GM12878 (cell line): ENCODE results near the gene WNT5A. TPM values are rescaled to one million over a fixed set of nuclear protein-coding genes. Genes with fewer than 3 reads are reported as not detected.

Experiments used
- ATAC-seq: fragments of 200-7000 bp; cut with Tn5 transposase; 3 replicates; pipeline ENCODE4 v1.9.1; 2020; ENCODE audit warnings: mild to moderate bottlenecking, moderate library complexity
- BruUV-seq: library from RNA; stranded (reverse); fragments of 400-500 nt; replicated peaks from 2 replicates; lab custom pipeline; 2021; lab: Mats Ljungman, UMichigan
- CTCF ChIA-PET: fragments of 300-600 bp; sonication (Branson Sonifier 250); formaldehyde crosslinking; extraction: SDS; loops from one replicate; lab custom pipeline; 2021; ENCODE audit warnings: inconsistent platforms; lab: Yijun Ruan, JAX
- POLR2A ChIA-PET: fragments of 350-600 bp; formaldehyde crosslinking; extraction: SDS; loops from one replicate; lab custom pipeline; 2021; ENCODE audit warnings: inconsistent platforms; lab: Charles Lee
- RAD21 ChIA-PET: fragments of 300-600 bp; sonication (Branson Sonifier 250); formaldehyde crosslinking; loops from one replicate; lab custom pipeline; 2023; ENCODE audit warnings: antibody characterized with exemption; ENCODE audit not compliant: unreplicated experiment; lab: Charles Lee
- SMC1A ChIA-PET: fragments of 300-600 bp; sonication (Branson Sonifier 250); formaldehyde crosslinking; loops from one replicate; lab custom pipeline; 2023; ENCODE audit not compliant: unreplicated experiment, uncharacterized antibody; lab: Charles Lee
- DNase-seq: peaks from one replicate; pipeline ENCODE4 v3.0.0-alpha.2; 2011; ENCODE audit warnings: low read depth, low spot score
- FAIRE-seq: peaks from 3 replicates; lab custom pipeline; 2011; peaks lifted over from hg19 to GRCh38; lab: Jason Lieb, UNC
- H2AFZ ChIP-seq: 2 replicates; pipeline ENCODE4 v1.6.0; 2011; ENCODE audit warnings: low read depth, low read length, control low read depth; ENCODE audit not compliant: control insufficient read depth
- H3K27ac ChIP-seq: 2 replicates; pipeline ENCODE4 v1.5.1; 2011; ENCODE audit warnings: control low read depth; ENCODE audit not compliant: control insufficient read depth, insufficient read depth
- H3K27me3 ChIP-seq, 2 experiments: replicated peaks in 1 of 2; 2 replicates each; pipeline versions ENCODE4 v1.6.0 to v1.6.1; 2011; ENCODE audit warnings: low read length in 1 of 2; ENCODE audit not compliant: control insufficient read depth in 2 of 2, insufficient read depth in 2 of 2
- H3K36me3 ChIP-seq, 2 experiments: 2 replicates each; pipeline ENCODE4 v1.5.1; 2011; ENCODE audit warnings: low read length in 1 of 2; ENCODE audit not compliant: control insufficient read depth in 2 of 2, insufficient read depth in 2 of 2
- H3K4me1 ChIP-seq: 2 replicates; pipeline ENCODE4 v1.6.1; 2011; ENCODE audit warnings: mild to moderate bottlenecking, low read length, moderate library complexity, mixed read lengths; ENCODE audit not compliant: control insufficient read depth, insufficient read depth
- H3K4me2 ChIP-seq: 2 replicates; pipeline ENCODE4 v1.6.0; 2011; ENCODE audit warnings: control low read depth; ENCODE audit not compliant: control insufficient read depth, insufficient read depth
- H3K4me3 ChIP-seq: fragments of 200-600 bp; sonication (generic); 2 replicates; pipeline ENCODE4 v1.5.1; 2016
- H3K79me2 ChIP-seq: 2 replicates; pipeline ENCODE4 v1.6.0; 2011; ENCODE audit warnings: low read length; ENCODE audit not compliant: control insufficient read depth, insufficient read depth
- H3K9ac ChIP-seq: 2 replicates; pipeline ENCODE4 v1.8.0; 2011; ENCODE audit warnings: low read length, control low read depth, mixed read lengths; ENCODE audit not compliant: control insufficient read depth, insufficient read depth
- H3K9me3 ChIP-seq: replicated peaks from 3 replicates; pipeline ENCODE4 v1.5.1; 2011; ENCODE audit warnings: mild to moderate bottlenecking, low read length; ENCODE audit not compliant: control insufficient read depth, insufficient read depth
- H4K20me1 ChIP-seq: 2 replicates; pipeline ENCODE4 v1.6.0; 2011; ENCODE audit not compliant: control insufficient read depth, insufficient read depth
- CHD4 ChIP-seq: fragments of 200-600 bp; sonication (generic); IDR thresholded peaks from 2 replicates; pipeline ENCODE4 v1.6.1; 2016; ENCODE audit warnings: mild to moderate bottlenecking
- ESRRA ChIP-seq: IDR thresholded peaks from 2 replicates; pipeline ENCODE4 v1.6.1; 2012; ENCODE audit warnings: mild to moderate bottlenecking, low read length, improper control_type of control experiment
- MEF2A ChIP-seq: IDR thresholded peaks from 2 replicates; pipeline ENCODE4 v1.6.1; 2011; ENCODE audit warnings: low read depth, mild to moderate bottlenecking, low read length, moderate library complexity; ENCODE audit not compliant: insufficient read depth
- NBN ChIP-seq: fragments of 450-650 bp; IDR thresholded peaks from 2 replicates; pipeline ENCODE4 v1.6.1; 2016
- RAD51 ChIP-seq: fragments of 450-650 bp; IDR thresholded peaks from 2 replicates; pipeline ENCODE4 v1.6.1; 2016; ENCODE audit warnings: moderate library complexity, mild to moderate bottlenecking, inconsistent platforms
- SMAD5 ChIP-seq: IDR thresholded peaks from 2 replicates; pipeline ENCODE4 v1.6.1; 2016; ENCODE audit warnings: antibody characterized with exemption, low read depth
- SP1 ChIP-seq: IDR thresholded peaks from one replicate; pipeline ENCODE4 v1.6.1; 2011; ENCODE audit warnings: low read depth, low read length
- SREBF1 ChIP-seq: IDR thresholded peaks from 2 replicates; pipeline ENCODE4 v1.6.1; 2012; ENCODE audit warnings: mild to moderate bottlenecking, low read length
- WRNIP1 ChIP-seq: IDR thresholded peaks from 2 replicates; pipeline ENCODE4 v1.6.1; 2011; ENCODE audit warnings: low read depth, low read length, improper control_type of control experiment, borderline replicate concordance
- ZNF622 ChIP-seq: fragments of 450-650 bp; IDR thresholded peaks from 2 replicates; pipeline ENCODE4 v1.6.1; 2017; ENCODE audit warnings: mild to moderate bottlenecking, inconsistent platforms
- ZSCAN29 ChIP-seq: fragments of 450-650 bp; IDR thresholded peaks from 2 replicates; pipeline ENCODE4 v1.6.1; 2017; ENCODE audit warnings: mild to moderate bottlenecking, moderate library complexity
- WGBS: methylation state at CpG from one replicate; pipeline ENCODE4 v1.1.6; 2016; ENCODE audit warnings: low lambda C conversion rate; ENCODE audit not compliant: insufficient replicate concordance, insufficient coverage; ENCODE audit errors: missing lambda C conversion rate; 5-methylcytosine and 5-hydroxymethylcytosine counted together
- in situ Hi-C: fragments of 300-500 bp; cut with MboI; formaldehyde crosslinking; loops from 9 replicates; pipeline ENCODE4 v1.14.3; 2018; ENCODE audit warnings: mixed read lengths
- intact Hi-C: fragments of 100-400 bp; cut with micrococcal nuclease; formaldehyde crosslinking; loops from one replicate; pipeline ENCODE4 v1.14.2; 2022; ENCODE audit not compliant: unreplicated experiment
- polyA plus RNA-seq, 11 experiments: library from polyadenylated mRNA; depleted of rRNA in 4 of 11; unstranded in 6 of 11; stranded (reverse) in 5 of 11; fragments of >200 nt; fragmentation: Nextera tagmentation in 4 of 11; fragmentation: Illumina TruSeq in 1 of 11; extraction: Ambion mirVana in 4 of 11; extraction: Trizol in 1 of 11; gene quantifications; 1 replicate in 1 of 11; 2 replicates in 10 of 11; pipeline versions ENCODE4 v1.2.1 to v1.2.3, GENCODE V29; 2011 to 2016; ENCODE audit warnings: inconsistent platforms in 2 of 11, missing spikeins in 2 of 11, low read depth in 1 of 11
- total RNA-seq, 4 experiments: library from RNA; depleted of rRNA in 3 of 4; stranded (reverse); fragments of >200 nt in 3 of 4; fragmentation: Illumina TruSeq in 1 of 4; extraction: Trizol in 1 of 4; gene quantifications; 2 replicates each; pipeline versions ENCODE4 v1.2.1 to v1.2.3, GENCODE V29; 2013 to 2021
- TF ChIP-seq, protein P1 (sequence below): IDR thresholded peaks from 2 replicates; pipeline ENCODE4 v1.6.1; 2011; ENCODE audit warnings: borderline replicate concordance, low read depth, mild to moderate bottlenecking, moderate library complexity, low read length; ENCODE audit not compliant: insufficient read depth, poor library complexity, severe bottlenecking

WNT5A gene
- total and polyA plus RNA-seq, 10 of the 15 experiments (the other 5 are each of a cell fraction or from before 2014, with no cell fraction given), result 0.06 to 2.8 (median 0.39) TPM

- Histone ChIP-seq H3K4me2 (no peak overlapping the region), H3K9ac (no peak overlapping the region), H3K4me1 (no peaks in the 10 kb centered on the region), H3K4me3 (no peak overlapping the region), H2AFZ (no peak overlapping the region), H3K27me3 (no peaks in the 10 kb centered on the region; a peak in 2 of 4 replicates), H3K9me3 (no peaks in the 10 kb centered on the region), H3K27ac (no peak overlapping the region), H3K36me3 (no peaks in the 10 kb centered on the region), H3K79me2 (no peaks in the 10 kb centered on the region), H4K20me1 (no peaks in the 10 kb centered on the region)
- no TSS peak for BruUV-seq
- ATAC-seq (no peak), FAIRE-seq (no peak), DNase-seq (no peak)
- intact Hi-C loops, result loop anchor here (10.0 kb wide), 2 partner anchors 576 to 614 kb away; no protein-coding TSS in a partner anchor
- TF ChIP-seq RAD51 (no peak), CHD4 (no peak), SREBF1 (no peak), NBN (no peak), WRNIP1 (no peak), MEF2A (no peak), SP1 (no peak), ESRRA (no peak), SMAD5 (no peak), ZSCAN29 (no peak)
- in situ Hi-C loops, result no loop called here
- ChIA-PET SMC1A (no interaction called here), RAD21 (no interaction called here), POLR2A (no interaction called here), CTCF (no interaction called here)
- WGBS, result 57% methylated on average over 6 of the region's 6 CpGs
Measured at GRCh38 chr3:55431041-55431440, 56.1 kb downstream of the WNT5A start.

GRCh38 chr3:55427739-55428138 lies 59.4 kb downstream of the WNT5A start:
- no TSS peak for BruUV-seq
- in situ Hi-C loops, result no loop called here
- intact Hi-C loops, result no loop called here
- Histone ChIP-seq H3K4me3 (no peak overlapping the region), H3K9ac (no peak overlapping the region), H3K4me2 (no peak overlapping the region), H3K79me2 (no peaks in the 10 kb centered on the region), H3K9me3 (no peaks in the 10 kb centered on the region), H3K27me3 (no peaks in the 10 kb centered on the region; a peak in 2 of 4 replicates), H4K20me1 (no peaks in the 10 kb centered on the region), H3K4me1 (no peaks in the 10 kb centered on the region), H3K27ac (no peak overlapping the region), H3K36me3 (no peaks in the 10 kb centered on the region), H2AFZ (no peak overlapping the region)
- DNase-seq (no peak), ATAC-seq (no peak), FAIRE-seq (no peak)
- ChIA-PET SMC1A (no interaction called here), RAD21 (no interaction called here), POLR2A (no interaction called here), CTCF (interaction anchor here (0.6 to 1.6 kb wide), 2 partner anchors 9 to 12 kb away, joined by 3 to 4 read pairs; no protein-coding TSS in a partner anchor)
- WGBS, result 24% methylated on average over 5 of the region's 5 CpGs
- no peak for TF ChIP-seq ZNF622
- TF ChIP-seq, protein P1, sequence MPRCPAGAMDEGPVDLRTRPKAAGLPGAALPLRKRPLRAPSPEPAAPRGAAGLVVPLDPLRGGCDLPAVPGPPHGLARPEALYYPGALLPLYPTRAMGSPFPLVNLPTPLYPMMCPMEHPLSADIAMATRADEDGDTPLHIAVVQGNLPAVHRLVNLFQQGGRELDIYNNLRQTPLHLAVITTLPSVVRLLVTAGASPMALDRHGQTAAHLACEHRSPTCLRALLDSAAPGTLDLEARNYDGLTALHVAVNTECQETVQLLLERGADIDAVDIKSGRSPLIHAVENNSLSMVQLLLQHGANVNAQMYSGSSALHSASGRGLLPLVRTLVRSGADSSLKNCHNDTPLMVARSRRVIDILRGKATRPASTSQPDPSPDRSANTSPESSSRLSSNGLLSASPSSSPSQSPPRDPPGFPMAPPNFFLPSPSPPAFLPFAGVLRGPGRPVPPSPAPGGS, result no peak
